Fibroblast of lung (primary cell): Measurements from ENCODE around the gene EYS. TPM values are rescaled to one million over a fixed set of nuclear protein-coding genes. Genes with fewer than 3 reads are reported as not detected.

Experiments
- DNase-seq, 2 donors: peaks; one replicate each; pipeline versions ENCODE4 v3.0.0 to v3.0.0-alpha.2; 2010; ENCODE audit warnings: low read depth in 2 of 2
- H2AFZ ChIP-seq: 2 replicates; pipeline ENCODE4 v1.5.1; 2012; ENCODE audit warnings: low read length, control low read depth, inconsistent platforms
- H3K27ac ChIP-seq: 2 replicates; pipeline ENCODE4 v1.5.1; 2011; ENCODE audit warnings: low read length, control low read depth; ENCODE audit not compliant: insufficient read depth
- H3K27me3 ChIP-seq: 2 replicates; pipeline ENCODE4 v1.5.1; 2011; ENCODE audit warnings: mild to moderate bottlenecking, low read length; ENCODE audit not compliant: control insufficient read depth, insufficient read depth
- H3K36me3 ChIP-seq: 2 replicates; pipeline ENCODE4 v1.5.1; 2011; ENCODE audit warnings: low read length; ENCODE audit not compliant: control insufficient read depth, insufficient read depth
- H3K4me1 ChIP-seq: 2 replicates; pipeline ENCODE4 v1.5.1; 2011; ENCODE audit warnings: low read length; ENCODE audit not compliant: control insufficient read depth, insufficient read depth; ENCODE audit errors: extremely low read depth
- H3K4me2 ChIP-seq: 2 replicates; pipeline ENCODE4 v1.5.1; 2011; ENCODE audit warnings: low read length, control low read depth; ENCODE audit not compliant: insufficient read depth; ENCODE audit errors: extremely low read depth
- H3K4me3 ChIP-seq, 4 experiments: fragments of 200-600 bp in 1 of 4; sonication (generic) in 1 of 4; replicated peaks in 1 of 4; 2 replicates each; pipeline ENCODE4 v1.5.1; 2011 to 2016; ENCODE audit warnings: low read length in 4 of 4, low read depth in 3 of 4, mild to moderate bottlenecking in 3 of 4, control low read depth in 2 of 4, inconsistent platforms in 1 of 4, mixed read lengths in 1 of 4; ENCODE audit not compliant: insufficient read depth in 1 of 4; ENCODE audit errors: control extremely low read depth in 1 of 4
- H3K79me2 ChIP-seq: 2 replicates; pipeline ENCODE4 v1.5.1; 2012; ENCODE audit warnings: mild to moderate bottlenecking, low read length, inconsistent platforms; ENCODE audit not compliant: control insufficient read depth, insufficient read depth
- H3K9ac ChIP-seq: 2 replicates; pipeline ENCODE4 v1.5.1; 2011; ENCODE audit warnings: mild to moderate bottlenecking, low read length, control low read depth; ENCODE audit not compliant: insufficient read depth
- H3K9me3 ChIP-seq: 2 replicates; pipeline ENCODE4 v1.5.1; 2012; ENCODE audit warnings: low read depth, low read length; ENCODE audit not compliant: control insufficient read depth, insufficient read depth
- H4K20me1 ChIP-seq: 2 replicates; pipeline ENCODE4 v1.5.1; 2011; ENCODE audit warnings: low read length; ENCODE audit not compliant: control insufficient read depth, insufficient read depth; ENCODE audit errors: extremely low read depth
- EZH2 ChIP-seq: IDR thresholded peaks from 2 replicates; pipeline ENCODE4 v1.5.1; 2012; ENCODE audit warnings: low read length, control low read depth, mild to moderate bottlenecking; ENCODE audit errors: missing control alignments
- polyA plus RNA-seq, 2 donors: library from polyadenylated mRNA; depleted of rRNA in 1 of 2; stranded (reverse) in 1 of 2; unstranded in 1 of 2; fragments of >200 nt; gene quantifications; 2 replicates each; pipeline ENCODE4 v1.2.1, GENCODE V29; 2011 to 2012; ENCODE audit warnings: missing spikeins in 1 of 2
- total RNA-seq: library from RNA; depleted of rRNA; stranded (reverse); fragments of >200 nt; gene quantifications from 2 replicates; pipeline ENCODE4 v1.2.1, GENCODE V29; 2014
- TF ChIP-seq, protein P1 (sequence below), 2 donors: IDR thresholded peaks in 1 of 2; conservative IDR thresholded peaks in 1 of 2; 1 replicate in 1 of 2; 2 replicates in 1 of 2; pipeline ENCODE4 v1.5.1; 2011 to 2012; ENCODE audit warnings: low read length in 2 of 2, control low read depth in 1 of 2, inconsistent platforms in 1 of 2, low read depth in 1 of 2, mild to moderate bottlenecking in 1 of 2

The EYS gene
- total and polyA plus RNA-seq, 2 donors (not counting 1 experiment from before 2014, with no cell fraction given) = under 0.01 TPM; not detected in 1

DNA sequence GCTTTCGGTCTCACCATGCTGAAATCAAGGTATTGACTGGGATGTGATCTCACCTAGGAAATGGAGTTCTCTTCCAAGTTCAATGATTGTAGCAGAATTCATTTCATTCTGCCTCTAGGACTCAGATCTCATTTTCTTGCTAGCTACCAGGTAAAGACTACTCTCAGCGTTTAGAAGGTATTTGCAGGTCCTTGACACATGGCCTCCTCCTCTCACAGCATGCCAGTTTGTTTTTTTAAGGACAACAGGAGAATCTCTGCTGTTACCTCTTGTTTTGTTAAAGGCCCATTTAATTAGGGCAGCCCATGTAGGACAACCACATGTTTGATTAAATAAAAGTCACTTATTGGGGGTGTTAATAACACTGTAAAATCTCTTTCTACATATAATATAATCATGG, 757.8 kb downstream of the EYS start:
- DNase-seq = no peak
- TF ChIP-seq, protein P1, sequence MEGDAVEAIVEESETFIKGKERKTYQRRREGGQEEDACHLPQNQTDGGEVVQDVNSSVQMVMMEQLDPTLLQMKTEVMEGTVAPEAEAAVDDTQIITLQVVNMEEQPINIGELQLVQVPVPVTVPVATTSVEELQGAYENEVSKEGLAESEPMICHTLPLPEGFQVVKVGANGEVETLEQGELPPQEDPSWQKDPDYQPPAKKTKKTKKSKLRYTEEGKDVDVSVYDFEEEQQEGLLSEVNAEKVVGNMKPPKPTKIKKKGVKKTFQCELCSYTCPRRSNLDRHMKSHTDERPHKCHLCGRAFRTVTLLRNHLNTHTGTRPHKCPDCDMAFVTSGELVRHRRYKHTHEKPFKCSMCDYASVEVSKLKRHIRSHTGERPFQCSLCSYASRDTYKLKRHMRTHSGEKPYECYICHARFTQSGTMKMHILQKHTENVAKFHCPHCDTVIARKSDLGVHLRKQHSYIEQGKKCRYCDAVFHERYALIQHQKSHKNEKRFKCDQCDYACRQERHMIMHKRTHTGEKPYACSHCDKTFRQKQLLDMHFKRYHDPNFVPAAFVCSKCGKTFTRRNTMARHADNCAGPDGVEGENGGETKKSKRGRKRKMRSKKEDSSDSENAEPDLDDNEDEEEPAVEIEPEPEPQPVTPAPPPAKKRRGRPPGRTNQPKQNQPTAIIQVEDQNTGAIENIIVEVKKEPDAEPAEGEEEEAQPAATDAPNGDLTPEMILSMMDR (conservative IDR thresholded peaks at IDR 0.05 in 1 of 2, IDR thresholded peaks at IDR 0.05 in 1 of 2; ENCODE audit: low read depth in 1 of 2, low read length in 2 of 2) = no peak
- no peak for TF ChIP-seq EZH2
- no peak overlapping the region for H2AFZ ChIP-seq

DNA sequence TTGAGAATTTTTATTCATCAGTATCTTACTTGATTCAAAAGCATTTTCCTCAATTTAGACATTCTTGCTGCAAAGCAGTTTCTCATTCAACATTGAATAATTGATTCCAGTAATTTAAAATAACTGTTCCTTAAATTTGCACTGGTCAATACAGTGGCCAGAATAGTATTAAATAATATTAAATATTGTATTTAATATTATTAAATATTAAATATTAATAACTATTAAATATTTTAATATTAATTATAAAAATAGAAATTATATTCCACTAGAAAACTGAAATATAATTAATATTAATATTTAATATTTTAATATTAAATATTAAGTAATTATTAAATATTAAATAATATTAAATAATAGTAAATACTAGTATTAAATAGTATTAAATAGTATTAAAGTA, 758.8 kb downstream of the EYS start:
- DNase-seq = no peak

More for the DNA sequence above, 757.8 kb downstream of the EYS start:
- Histone ChIP-seq H3K4me3 (no peak overlapping the region), H3K9ac (no peak overlapping the region), H4K20me1 (no peaks in the 10 kb centered on the region), H3K79me2 (no peaks in the 10 kb centered on the region), H3K27me3 (no peaks in the 10 kb centered on the region), H3K9me3 (no peaks in the 10 kb centered on the region), H3K27ac (no peak overlapping the region), H3K36me3 (no peaks in the 10 kb centered on the region), H3K4me1 (no peaks in the 10 kb centered on the region), H3K4me2 (no peak overlapping the region)

DNA sequence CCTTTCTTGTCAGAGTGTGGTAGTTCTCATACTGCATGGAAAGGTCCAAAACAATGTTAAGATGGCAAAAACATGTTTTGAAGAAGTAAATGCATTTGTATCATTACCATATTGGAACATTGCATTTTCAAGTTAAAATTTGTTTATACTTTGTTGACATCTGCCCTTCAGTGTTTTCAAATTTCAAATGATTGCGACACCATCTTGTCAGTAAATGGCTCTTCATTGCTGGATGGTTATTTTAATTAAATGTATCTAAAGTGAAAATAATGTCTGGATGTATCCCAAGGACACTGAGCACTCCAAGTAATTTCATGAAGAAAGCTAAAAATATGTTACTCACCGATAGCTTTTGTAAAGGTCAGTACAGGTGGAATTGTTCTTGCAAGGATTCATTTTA, 761.6 kb downstream of the EYS start:
- Histone ChIP-seq H4K20me1 (no peaks in the 10 kb centered on the region), H3K4me1 (no peaks in the 10 kb centered on the region), H3K27ac (no peak overlapping the region), H3K4me2 (no peak overlapping the region), H3K27me3 (no peaks in the 10 kb centered on the region), H3K79me2 (no peaks in the 10 kb centered on the region), H3K36me3 (no peaks in the 10 kb centered on the region), H3K9ac (no peak overlapping the region), H3K4me3 (no peak overlapping the region), H3K9me3 (no peaks in the 10 kb centered on the region), H2AFZ (no peak overlapping the region)
- DNase-seq = no peak
- TF ChIP-seq, protein P1 (conservative IDR thresholded peaks at IDR 0.05 in 1 of 2, IDR thresholded peaks at IDR 0.05 in 1 of 2; ENCODE audit: low read depth in 1 of 2, low read length in 2 of 2) = no peak
- no peak for TF ChIP-seq EZH2

More for the DNA sequence above, 758.8 kb downstream of the EYS start:
- H3K9ac ChIP-seq = no peak overlapping the region
- no peaks in the 10 kb centered on the region for H3K79me2 ChIP-seq
- no peaks in the 10 kb centered on the region for H3K9me3 ChIP-seq
- H3K36me3 ChIP-seq = no peaks in the 10 kb centered on the region
- H3K4me3 ChIP-seq = no peak overlapping the region
- H3K4me2 ChIP-seq = no peak overlapping the region
- H3K27me3 ChIP-seq = no peaks in the 10 kb centered on the region
- no peak overlapping the region for H2AFZ ChIP-seq
- no peak for TF ChIP-seq EZH2
- TF ChIP-seq, protein P1 (conservative IDR thresholded peaks at IDR 0.05 in 1 of 2, IDR thresholded peaks at IDR 0.05 in 1 of 2; ENCODE audit: low read depth in 1 of 2, low read length in 2 of 2) = no peak
- H3K4me1 ChIP-seq = no peaks in the 10 kb centered on the region
- H4K20me1 ChIP-seq = no peaks in the 10 kb centered on the region
- H3K27ac ChIP-seq = no peak overlapping the region
